Measurements from ENCODE around the gene KCNMB2.

The KCNMB2 gene

GRCh38 chr3:178736300-178736699 is 200.1 kb downstream of the KCNMB2 start:
- no peak for DNase-seq (ENCODE audit: low read depth in 1 of 2, low spot score in 1 of 2)
- Histone ChIP-seq H3K27ac (replicated peaks) (no peak overlapping the region), H3K27me3 (ENCODE audit: insufficient read depth, poor library complexity, severe bottlenecking) (no peaks in the 10 kb centered on the region), H3K4me3 (replicated peaks; ENCODE audit: insufficient read depth, low read length) (no peak overlapping the region)
- TF ChIP-seq, protein P1, sequence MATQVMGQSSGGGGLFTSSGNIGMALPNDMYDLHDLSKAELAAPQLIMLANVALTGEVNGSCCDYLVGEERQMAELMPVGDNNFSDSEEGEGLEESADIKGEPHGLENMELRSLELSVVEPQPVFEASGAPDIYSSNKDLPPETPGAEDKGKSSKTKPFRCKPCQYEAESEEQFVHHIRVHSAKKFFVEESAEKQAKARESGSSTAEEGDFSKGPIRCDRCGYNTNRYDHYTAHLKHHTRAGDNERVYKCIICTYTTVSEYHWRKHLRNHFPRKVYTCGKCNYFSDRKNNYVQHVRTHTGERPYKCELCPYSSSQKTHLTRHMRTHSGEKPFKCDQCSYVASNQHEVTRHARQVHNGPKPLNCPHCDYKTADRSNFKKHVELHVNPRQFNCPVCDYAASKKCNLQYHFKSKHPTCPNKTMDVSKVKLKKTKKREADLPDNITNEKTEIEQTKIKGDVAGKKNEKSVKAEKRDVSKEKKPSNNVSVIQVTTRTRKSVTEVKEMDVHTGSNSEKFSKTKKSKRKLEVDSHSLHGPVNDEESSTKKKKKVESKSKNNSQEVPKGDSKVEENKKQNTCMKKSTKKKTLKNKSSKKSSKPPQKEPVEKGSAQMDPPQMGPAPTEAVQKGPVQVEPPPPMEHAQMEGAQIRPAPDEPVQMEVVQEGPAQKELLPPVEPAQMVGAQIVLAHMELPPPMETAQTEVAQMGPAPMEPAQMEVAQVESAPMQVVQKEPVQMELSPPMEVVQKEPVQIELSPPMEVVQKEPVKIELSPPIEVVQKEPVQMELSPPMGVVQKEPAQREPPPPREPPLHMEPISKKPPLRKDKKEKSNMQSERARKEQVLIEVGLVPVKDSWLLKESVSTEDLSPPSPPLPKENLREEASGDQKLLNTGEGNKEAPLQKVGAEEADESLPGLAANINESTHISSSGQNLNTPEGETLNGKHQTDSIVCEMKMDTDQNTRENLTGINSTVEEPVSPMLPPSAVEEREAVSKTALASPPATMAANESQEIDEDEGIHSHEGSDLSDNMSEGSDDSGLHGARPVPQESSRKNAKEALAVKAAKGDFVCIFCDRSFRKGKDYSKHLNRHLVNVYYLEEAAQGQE (IDR thresholded peaks at IDR 0.05; ENCODE audit: insufficient replicate concordance, low read depth) = no peak
- TF ChIP-seq GABPA (IDR thresholded peaks at IDR 0.05; ENCODE audit: low read depth) (no peak), CTCF (IDR thresholded peaks at IDR 0.05; ENCODE audit: insufficient read depth, low read length) (no peak), SPI1 (IDR thresholded peaks at IDR 0.05; ENCODE audit: borderline replicate concordance, low read depth) (no peak)

GRCh38 chr3:178739720-178740119 is 203.5 kb downstream of the KCNMB2 start:
- no peak overlapping the region for H3K4me3 ChIP-seq (replicated peaks; ENCODE audit: insufficient read depth, low read length)
- H3K27me3 ChIP-seq (ENCODE audit: insufficient read depth, poor library complexity, severe bottlenecking) = no peaks in the 10 kb centered on the region
- TF ChIP-seq GABPA (IDR thresholded peaks at IDR 0.05; ENCODE audit: low read depth) (no peak), POLR2AphosphoS5 (IDR thresholded peaks at IDR 0.05; ENCODE audit: low read depth) (no peak), SPI1 (IDR thresholded peaks at IDR 0.05; ENCODE audit: borderline replicate concordance, low read depth) (no peak), CTCF (IDR thresholded peaks at IDR 0.05; ENCODE audit: insufficient read depth, low read length) (no peak)
- TF ChIP-seq, protein P1 (IDR thresholded peaks at IDR 0.05; ENCODE audit: insufficient replicate concordance, low read depth) = no peak
- DNase-seq (ENCODE audit: low read depth in 1 of 2, low spot score in 1 of 2) = no peak
- no peak overlapping the region for H3K27ac ChIP-seq (replicated peaks)

- Histone ChIP-seq H3K27ac (replicated peaks) (no peak overlapping the region), H3K4me3 (replicated peaks; ENCODE audit: insufficient read depth, low read length) (no peak overlapping the region), H3K27me3 (ENCODE audit: insufficient read depth, poor library complexity, severe bottlenecking) (no peaks in the 10 kb centered on the region)
- no peak for DNase-seq (ENCODE audit: low read depth in 1 of 2, low spot score in 1 of 2)
- TF ChIP-seq POLR2AphosphoS5 (IDR thresholded peaks at IDR 0.05; ENCODE audit: low read depth) (no peak), GABPA (IDR thresholded peaks at IDR 0.05; ENCODE audit: low read depth) (no peak), CTCF (IDR thresholded peaks at IDR 0.05; ENCODE audit: insufficient read depth, low read length) (no peak), SPI1 (IDR thresholded peaks at IDR 0.05; ENCODE audit: borderline replicate concordance, low read depth) (no peak)
- TF ChIP-seq, protein P1 (IDR thresholded peaks at IDR 0.05; ENCODE audit: insufficient replicate concordance, low read depth) = no peak
Measured at GRCh38 chr3:178741020-178741419, 204.8 kb downstream of the KCNMB2 start.

All from HL-60 (cell line).